GM23338 (cell line): ENCODE measurements around the gene TSPEAR. TPM values are rescaled to one million over a fixed set of nuclear protein-coding genes. Genes with fewer than 3 reads are reported as not detected.

ENCODE experiments used
- ATAC-seq: fragments of 200-7000 bp; cut with Tn5 transposase; 3 replicates; pipeline ENCODE4 v1.9.1; 2020
- DNase-seq: peaks from one replicate; pipeline ENCODE4 v3.0.0-alpha.2; 2015; ENCODE audit warnings: low spot score
- H2AFZ ChIP-seq: fragments of 200-600 bp; sonication (generic); 2 replicates; pipeline ENCODE4 v1.8.0; 2016; ENCODE audit warnings: antibody characterized with exemption, mild to moderate bottlenecking, moderate library complexity
- H3F3A ChIP-seq: fragments of 200-600 bp; sonication (generic); replicated peaks from 2 replicates; pipeline ENCODE4 v1.8.0; 2017; ENCODE audit warnings: antibody characterized with exemption, mixed run types, low read depth
- H3K27ac ChIP-seq: fragments of 200-600 bp; sonication (generic); 2 replicates; pipeline ENCODE4 v1.6.1; 2016; ENCODE audit warnings: low read depth
- H3K27me3 ChIP-seq: fragments of 200-600 bp; sonication (generic); 2 replicates; pipeline ENCODE4 v1.8.0; 2016; ENCODE audit warnings: mild to moderate bottlenecking, mixed run types, moderate library complexity; ENCODE audit not compliant: insufficient read depth
- H3K36me3 ChIP-seq: fragments of 200-600 bp; sonication (generic); 2 replicates; pipeline ENCODE4 v1.8.0; 2016; ENCODE audit warnings: mild to moderate bottlenecking; ENCODE audit not compliant: insufficient read depth
- H3K4me1 ChIP-seq: fragments of 200-600 bp; sonication (generic); 2 replicates; pipeline ENCODE4 v1.8.0; 2016; ENCODE audit warnings: mild to moderate bottlenecking, moderate library complexity; ENCODE audit not compliant: insufficient read depth
- H3K4me2 ChIP-seq: fragments of 200-600 bp; sonication (generic); 2 replicates; pipeline ENCODE4 v1.7.1; 2017; ENCODE audit warnings: mixed run types
- H3K4me3 ChIP-seq: fragments of 200-600 bp; sonication (generic); 2 replicates; pipeline ENCODE4 v1.6.1; 2016; ENCODE audit warnings: mixed run types
- H3K79me2 ChIP-seq: fragments of 200-600 bp; sonication (generic); replicated peaks from 2 replicates; pipeline ENCODE4 v1.8.0; 2017; ENCODE audit warnings: mild to moderate bottlenecking; ENCODE audit not compliant: insufficient read depth
- H3K9me2 ChIP-seq: fragments of 200-600 bp; sonication (generic); 2 replicates; pipeline ENCODE4 v1.8.0; 2017; ENCODE audit not compliant: insufficient read depth
- H4K20me1 ChIP-seq: fragments of 200-600 bp; sonication (generic); replicated peaks from 2 replicates; pipeline ENCODE4 v1.8.0; 2017; ENCODE audit warnings: mild to moderate bottlenecking; ENCODE audit not compliant: insufficient read depth
- H3K27ac Mint-ChIP-seq: 2 replicates; pipeline ENCODE4 v1.8.0; 2020; ENCODE audit warnings: inconsistent platforms, mild to moderate bottlenecking, moderate library complexity, mixed read lengths
- H3K27me3 Mint-ChIP-seq: 3 replicates; pipeline ENCODE4 v1.8.0; 2022; ENCODE audit warnings: low read depth, mild to moderate bottlenecking, moderate library complexity, mixed read lengths, inconsistent platforms; ENCODE audit not compliant: insufficient read depth, poor library complexity
- H3K36me3 Mint-ChIP-seq: 3 replicates; pipeline ENCODE4 v1.8.0; 2021; ENCODE audit warnings: low read depth, mild to moderate bottlenecking, inconsistent platforms, moderate library complexity, mixed read lengths
- H3K4me1 Mint-ChIP-seq: 3 replicates; pipeline ENCODE4 v1.8.0; 2020; ENCODE audit warnings: mild to moderate bottlenecking, inconsistent platforms, mixed read lengths
- H3K4me3 Mint-ChIP-seq: 3 replicates; pipeline ENCODE4 v1.8.0; 2021; ENCODE audit warnings: moderate library complexity, mild to moderate bottlenecking, inconsistent platforms, mixed read lengths
- H3K9me3 Mint-ChIP-seq: 3 replicates; pipeline ENCODE4 v1.8.0; 2020; ENCODE audit warnings: moderate library complexity, mild to moderate bottlenecking, inconsistent platforms, mixed read lengths
- CREB1 ChIP-seq: fragments of 250-450 bp; sonication (Bioruptor Pico); IDR thresholded peaks from 2 replicates; pipeline ENCODE4 v1.5.0; 2020; ENCODE audit warnings: low read depth, mild to moderate bottlenecking, moderate library complexity
- CTCF ChIP-seq, 2 experiments: fragments of 200-600 bp in 1 of 2; sonication (generic) in 1 of 2; conservative IDR thresholded peaks; 2 replicates each; pipeline versions ENCODE4 v1.5.1 to v1.6.1; 2016 to 2017; ENCODE audit warnings: antibody characterized with exemption in 2 of 2, low read depth in 2 of 2, mild to moderate bottlenecking in 2 of 2, moderate library complexity in 1 of 2
- EZH2 ChIP-seq: fragments of 200-600 bp; sonication (generic); IDR thresholded peaks from one replicate; pipeline ENCODE4 v1.8.0; 2017; ENCODE audit warnings: antibody characterized with exemption, mild to moderate bottlenecking, low read depth; ENCODE audit not compliant: unreplicated experiment
- EZH2phosphoT487 ChIP-seq: fragments of 200-600 bp; sonication (generic); IDR thresholded peaks from one replicate; pipeline ENCODE4 v1.8.1; 2018; ENCODE audit warnings: antibody characterized with exemption; ENCODE audit not compliant: unreplicated experiment
- JUNB ChIP-seq: IDR thresholded peaks from one replicate; pipeline ENCODE4 v1.6.1; 2016; ENCODE audit warnings: antibody characterized with exemption; ENCODE audit not compliant: unreplicated experiment
- POLR2AphosphoS5 ChIP-seq: IDR thresholded peaks from 2 replicates; pipeline ENCODE4 v1.6.1; 2016; ENCODE audit warnings: antibody characterized with exemption, low read depth
- REST ChIP-seq: IDR thresholded peaks from one replicate; pipeline ENCODE4 v1.6.1; 2018; ENCODE audit warnings: antibody characterized with exemption; ENCODE audit not compliant: unreplicated experiment
- STAT1 ChIP-seq: IDR thresholded peaks from one replicate; pipeline ENCODE4 v1.6.1; 2016; ENCODE audit warnings: antibody characterized with exemption; ENCODE audit not compliant: unreplicated experiment
- ZNF114 ChIP-seq: fragments of 250-450 bp; sonication (Bioruptor Pico); IDR thresholded peaks from 2 replicates; pipeline ENCODE4 v1.5.0; 2020; ENCODE audit warnings: mild to moderate bottlenecking, moderate library complexity
- ZNF331 ChIP-seq: fragments of 250-450 bp; sonication (Bioruptor Pico); IDR thresholded peaks from 2 replicates; pipeline ENCODE4 v1.5.0; 2020; ENCODE audit warnings: low read depth, mild to moderate bottlenecking, moderate library complexity
- ZNF462 ChIP-seq: fragments of 250-450 bp; sonication (Bioruptor Pico); IDR thresholded peaks from 2 replicates; pipeline ENCODE4 v1.5.0; 2020; ENCODE audit warnings: mild to moderate bottlenecking, moderate library complexity
- polyA plus RNA-seq: library from polyadenylated mRNA; unstranded; fragments of >200 nt; fragmentation: Nextera tagmentation; extraction: Ambion mirVana; gene quantifications from 2 replicates; pipeline ENCODE4 v1.2.1, GENCODE V29; 2016
- total RNA-seq: library from RNA; depleted of rRNA; stranded (reverse); fragments of >200 nt; shearing (Covaris generic); gene quantifications from 2 replicates; pipeline ENCODE4 v1.2.3, GENCODE V29; 2014
- TF ChIP-seq, protein P1 (sequence below): IDR thresholded peaks from 2 replicates; pipeline ENCODE4 v1.6.1; 2016; ENCODE audit warnings: antibody characterized with exemption

Gene TSPEAR
- total and polyA plus RNA-seq, 2 experiments from 2014 or later, result 0.35 to 0.92 TPM

GRCh38 chr21:44477131-44477530, 234.2 kb downstream of the TSPEAR start:
- ATAC-seq (peak; percentile 23; the same call in 1 of the 3 replicates), DNase-seq (no peak)
- Mint-ChIP-seq H3K27ac (no peak overlapping the region), H3K27me3 (peaks cover 2% of the 10 kb centered on the region), H3K9me3 (peaks cover 8% of the 10 kb centered on the region; the same call in 2 of the 3 replicates), H3K4me1 (no peaks in the 10 kb centered on the region), H3K36me3 (no peaks in the 10 kb centered on the region; the same call in 2 of the 3 replicates), H3K4me3 (no peak overlapping the region)
- Histone ChIP-seq H2AFZ (no peak overlapping the region), H3K27me3 (no peaks in the 10 kb centered on the region), H3K4me1 (no peaks in the 10 kb centered on the region), H3K79me2 (no peaks in the 10 kb centered on the region), H3K27ac (no peak overlapping the region), H3F3A (no peaks in the 10 kb centered on the region), H3K36me3 (no peaks in the 10 kb centered on the region), H3K9me2 (0 out of 2 replicates have a peak, but pooled peaks cover 5% of the 10 kb centered on the region), H3K4me3 (no peak overlapping the region), H3K4me2 (no peak overlapping the region), H4K20me1 (no peaks in the 10 kb centered on the region)
- TF ChIP-seq EZH2phosphoT487, result no peak
- TF ChIP-seq REST, result no peak
- TF ChIP-seq EZH2, result no peak
- TF ChIP-seq POLR2AphosphoS5, result no peak
- TF ChIP-seq, protein P1, sequence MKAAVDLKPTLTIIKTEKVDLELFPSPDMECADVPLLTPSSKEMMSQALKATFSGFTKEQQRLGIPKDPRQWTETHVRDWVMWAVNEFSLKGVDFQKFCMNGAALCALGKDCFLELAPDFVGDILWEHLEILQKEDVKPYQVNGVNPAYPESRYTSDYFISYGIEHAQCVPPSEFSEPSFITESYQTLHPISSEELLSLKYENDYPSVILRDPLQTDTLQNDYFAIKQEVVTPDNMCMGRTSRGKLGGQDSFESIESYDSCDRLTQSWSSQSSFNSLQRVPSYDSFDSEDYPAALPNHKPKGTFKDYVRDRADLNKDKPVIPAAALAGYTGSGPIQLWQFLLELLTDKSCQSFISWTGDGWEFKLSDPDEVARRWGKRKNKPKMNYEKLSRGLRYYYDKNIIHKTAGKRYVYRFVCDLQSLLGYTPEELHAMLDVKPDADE, result no peak
- TF ChIP-seq ZNF462 (CRISPR knock-in tag), result no peak
- no peak for TF ChIP-seq ZNF331 (CRISPR knock-in tag)
- no peak for TF ChIP-seq ZNF114 (CRISPR knock-in tag)
- TF ChIP-seq CREB1, result no peak
- no peak for TF ChIP-seq JUNB
- TF ChIP-seq CTCF (conservative IDR thresholded peaks at IDR 0.05; ENCODE audit: low read depth in 2 of 2), result no peak
- TF ChIP-seq STAT1, result no peak
